ENCODE measurements around the gene PLA2G4D.
A peak's percentile ranks its signal among the peaks of the same experiment; 100 is the strongest.
"Not testable (repeated sequence)": the region's sequence is repeated elsewhere in the genome, so short reads cannot be mapped to it uniquely, and the experiment has no call there.

PLA2G4D gene

DNA sequence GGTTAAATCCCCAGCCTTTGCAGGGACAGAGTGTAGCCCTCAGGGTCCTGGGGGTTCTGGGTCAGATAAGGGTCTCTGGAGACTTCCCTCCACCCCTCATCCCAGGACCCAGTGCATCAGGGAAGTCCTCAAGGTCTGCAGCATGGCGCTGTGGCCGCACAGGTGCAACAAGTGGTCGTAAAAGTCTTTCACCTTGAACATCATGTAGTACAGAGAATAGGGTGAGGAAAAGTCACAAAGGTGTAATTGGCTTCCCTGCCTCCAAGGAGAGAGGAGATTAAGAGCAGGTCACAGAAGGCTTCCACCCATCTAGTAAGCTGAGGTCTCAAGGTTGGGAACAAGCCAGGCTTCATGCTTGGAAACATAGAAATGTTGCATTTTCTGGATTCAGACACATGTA is 29.2 kb upstream of the PLA2G4D start:
- no peak for DNase-seq

DNA sequence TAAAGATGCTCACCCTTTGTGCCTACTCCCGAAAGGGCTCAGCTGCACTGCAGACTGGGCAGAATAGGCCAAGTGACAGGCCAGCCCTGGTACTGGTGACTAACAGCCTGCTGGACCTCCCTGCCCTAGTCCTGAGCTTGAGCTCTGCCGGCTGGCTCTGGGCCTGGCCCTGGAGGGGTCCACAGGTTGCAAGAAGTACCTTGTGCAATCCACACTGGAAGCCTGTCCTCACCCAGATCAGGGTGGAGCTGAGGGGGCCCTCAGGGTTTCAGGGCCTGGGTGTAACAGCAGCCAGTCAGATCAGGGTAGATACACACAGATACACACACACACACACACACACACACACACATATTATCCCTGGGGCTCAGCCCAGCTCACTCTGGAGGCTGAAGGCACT is 27.3 kb upstream of the PLA2G4D start:
- no peak for DNase-seq

DNA sequence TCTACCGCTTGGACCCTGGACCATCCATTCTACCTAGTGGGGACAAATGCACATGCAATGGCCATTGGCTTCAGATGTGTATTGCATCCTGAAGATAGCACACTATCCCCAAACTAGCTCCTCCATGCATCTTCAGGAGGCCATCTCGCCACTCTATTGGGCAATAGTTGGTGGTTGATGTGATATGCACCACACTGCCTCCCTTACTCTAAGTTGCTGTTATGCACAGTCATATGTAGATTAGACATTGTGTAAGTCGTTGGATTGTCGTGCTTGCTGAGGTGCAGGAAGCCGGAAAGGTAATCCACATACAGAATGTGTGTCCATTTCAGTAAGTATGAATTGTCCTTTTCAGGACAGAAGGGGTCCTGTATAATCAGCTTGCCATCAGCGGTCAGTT is 26.7 kb upstream of the PLA2G4D start:
- no peak for DNase-seq

GRCh38 chr15:42120285-42120684 is 25.9 kb upstream of the PLA2G4D start:
- no peak for DNase-seq

DNA sequence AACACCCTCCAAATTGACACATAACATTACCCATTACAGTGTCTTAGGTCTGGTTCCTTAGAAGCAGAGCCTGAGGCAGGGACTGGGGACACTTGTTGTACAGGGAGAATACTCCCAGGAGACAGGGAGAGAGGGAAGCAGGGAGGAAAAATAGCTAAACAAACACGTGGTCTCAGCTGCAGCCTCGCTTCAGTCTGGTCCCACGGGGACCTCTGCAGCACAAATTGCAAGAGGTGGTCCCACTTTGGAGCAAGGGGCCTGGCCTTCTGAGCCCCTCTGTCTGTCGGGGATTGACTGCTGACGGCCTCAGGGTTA is 25.0 kb upstream of the PLA2G4D start:
- DNase-seq, result no peak

DNA sequence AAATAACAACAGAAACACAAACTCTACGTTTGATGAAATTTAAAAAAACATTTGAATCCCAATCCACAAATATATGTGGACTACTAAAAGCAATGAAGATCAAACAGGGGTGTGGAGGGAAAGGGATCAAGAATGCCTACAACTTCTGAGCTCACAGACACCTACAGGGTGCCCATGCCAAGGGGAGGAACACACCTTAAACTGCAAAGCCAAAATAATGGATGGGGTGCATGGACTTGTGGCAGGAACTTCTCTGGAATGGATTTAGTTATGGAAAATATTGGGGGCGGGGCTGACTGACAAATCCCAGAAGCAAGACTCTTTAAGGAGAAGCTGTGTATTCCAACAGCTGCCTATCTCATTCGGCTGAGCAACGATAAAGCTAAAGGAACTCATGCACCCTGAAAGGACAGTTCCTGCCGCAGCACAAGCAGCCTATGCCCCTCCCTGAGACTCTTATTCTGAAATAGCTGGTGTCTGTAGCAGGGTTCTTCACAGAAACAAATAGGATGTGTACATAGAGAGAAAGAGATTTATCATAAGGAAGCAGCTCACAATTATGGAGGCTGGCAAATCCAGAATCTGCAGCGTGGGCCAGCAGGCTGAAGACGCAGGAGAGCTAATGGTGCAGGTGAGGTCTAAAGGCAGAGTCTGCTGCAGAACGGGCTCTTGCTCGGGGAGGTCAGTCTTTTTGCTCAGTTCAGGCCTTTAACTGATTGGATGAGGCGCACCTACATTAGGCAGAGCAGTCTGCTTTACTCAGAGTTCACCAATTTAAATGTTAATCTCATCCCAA is 24.5 kb upstream of the PLA2G4D start:
- DNase-seq, result no peak

- DNase-seq, result no peak
Measured at GRCh38 chr15:42111924-42112323, 17.6 kb upstream of the PLA2G4D start.

DNA sequence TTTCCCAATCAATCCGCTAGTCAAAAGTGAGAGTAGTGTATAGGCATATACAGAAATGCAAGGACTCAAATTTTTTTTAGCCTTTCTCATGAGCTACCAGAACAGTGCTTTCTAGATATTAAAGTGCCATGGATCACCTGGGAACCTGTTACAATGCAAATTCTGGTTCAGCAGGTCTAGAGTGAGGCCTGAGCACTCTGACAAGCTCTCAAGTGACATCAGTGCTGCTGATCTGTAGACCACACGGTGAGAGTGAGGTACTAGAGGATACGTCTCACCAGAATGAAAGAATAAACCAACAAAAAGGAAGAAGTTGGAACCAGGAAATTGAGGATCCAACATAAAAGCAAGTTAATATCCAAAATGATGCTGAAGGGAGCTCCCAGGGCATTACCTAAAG is 16.0 kb upstream of the PLA2G4D start:
- no peak for DNase-seq

GRCh38 chr15:42108806-42109205 is 14.4 kb upstream of the PLA2G4D start:
- no peak for DNase-seq

- DNase-seq, result no peak
Measured at GRCh38 chr15:42108189-42108588, 13.8 kb upstream of the PLA2G4D start.

- DNase-seq, result no peak
Measured at GRCh38 chr15:42107473-42107872, 13.1 kb upstream of the PLA2G4D start.

DNA sequence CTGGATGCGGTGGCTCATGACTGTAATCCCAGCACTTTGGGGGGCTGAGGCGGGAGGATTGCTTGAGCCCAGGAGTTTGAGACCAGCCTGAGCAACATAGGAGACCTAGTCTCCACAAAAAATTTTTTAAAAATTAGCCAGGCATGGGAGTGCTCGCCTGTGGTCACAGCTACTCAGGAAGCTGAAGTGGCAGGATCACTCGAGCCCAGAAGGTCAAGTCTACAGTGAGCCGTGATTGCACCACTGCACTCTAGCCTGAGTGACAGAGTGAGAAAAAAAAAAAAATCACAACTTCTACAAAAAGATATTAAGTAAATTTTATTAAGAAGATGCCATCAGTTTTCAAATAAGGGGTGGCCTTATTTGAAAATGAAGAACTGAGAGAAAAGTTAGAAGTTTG is 11.9 kb upstream of the PLA2G4D start:
- no peak for DNase-seq

DNA sequence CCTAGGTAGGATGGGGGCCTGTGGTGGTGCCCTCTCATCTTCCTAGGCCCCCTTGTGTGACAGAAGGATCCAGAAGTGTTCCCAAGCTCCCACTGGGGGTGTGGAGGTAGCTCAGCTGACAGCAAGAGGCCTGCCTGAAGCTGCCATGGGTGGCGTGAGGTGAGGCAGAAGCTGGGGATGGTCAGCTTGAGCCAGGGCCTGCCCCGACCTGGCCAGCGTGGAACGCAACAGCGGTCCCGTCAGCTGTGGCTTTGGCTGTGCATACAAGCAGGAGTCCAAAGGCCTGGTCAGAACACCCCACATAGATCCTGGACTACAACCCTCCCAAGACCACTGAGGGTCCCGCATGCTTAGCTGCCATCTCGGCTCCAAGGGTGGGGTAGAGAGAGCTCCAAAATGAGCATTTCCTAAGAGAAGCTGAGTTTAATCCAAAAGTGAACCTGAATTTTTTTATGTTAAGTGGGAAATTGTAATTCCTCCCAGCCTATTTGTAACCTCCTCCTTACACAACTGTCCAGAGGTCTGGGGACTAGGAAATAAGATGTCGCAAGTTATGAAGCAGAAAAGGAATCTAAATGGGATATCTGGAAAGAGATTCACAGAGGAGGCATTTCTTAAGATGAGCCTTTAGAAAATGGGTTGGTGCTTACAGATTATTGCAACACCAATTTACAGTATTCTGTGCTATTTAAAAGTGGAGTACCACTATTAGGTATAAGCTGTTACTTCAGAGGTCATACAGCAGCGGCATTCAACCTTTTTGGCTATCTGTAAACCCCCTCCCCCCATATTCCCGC is 9.9 kb upstream of the PLA2G4D start:
- DNase-seq, result peak; percentile 3

DNA sequence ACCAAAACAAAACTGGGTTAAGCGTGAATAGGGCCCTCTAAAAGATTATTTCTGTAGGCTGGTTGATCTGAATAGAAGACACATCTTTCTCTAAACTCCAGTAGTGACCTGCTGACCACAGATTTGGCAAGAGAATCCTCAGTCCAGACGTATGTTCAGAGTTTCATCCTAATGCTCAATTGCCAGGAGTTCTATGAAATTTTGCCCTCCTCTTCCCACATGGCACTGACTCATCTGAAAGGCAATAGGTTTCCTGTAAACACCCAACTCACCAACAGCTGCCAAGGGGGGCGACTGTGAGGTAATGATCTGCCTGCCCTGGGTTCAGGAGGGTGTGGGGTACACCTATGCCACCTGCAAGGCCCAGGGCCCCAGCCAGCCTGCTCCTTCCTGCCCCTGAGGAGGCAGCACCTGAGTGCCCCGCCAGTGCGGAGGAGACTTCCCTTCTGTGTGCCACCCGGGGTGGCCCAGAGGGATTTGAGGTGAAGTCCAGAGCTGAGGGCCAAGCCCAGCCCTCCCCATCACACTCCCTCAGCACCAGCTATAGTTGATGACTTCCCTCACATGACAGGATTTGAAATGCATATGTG is 8.4 kb upstream of the PLA2G4D start:
- peak; percentile 38 for DNase-seq

GRCh38 chr15:42101861-42102260 is 7.5 kb upstream of the PLA2G4D start:
- DNase-seq, result peak; percentile 4

DNA sequence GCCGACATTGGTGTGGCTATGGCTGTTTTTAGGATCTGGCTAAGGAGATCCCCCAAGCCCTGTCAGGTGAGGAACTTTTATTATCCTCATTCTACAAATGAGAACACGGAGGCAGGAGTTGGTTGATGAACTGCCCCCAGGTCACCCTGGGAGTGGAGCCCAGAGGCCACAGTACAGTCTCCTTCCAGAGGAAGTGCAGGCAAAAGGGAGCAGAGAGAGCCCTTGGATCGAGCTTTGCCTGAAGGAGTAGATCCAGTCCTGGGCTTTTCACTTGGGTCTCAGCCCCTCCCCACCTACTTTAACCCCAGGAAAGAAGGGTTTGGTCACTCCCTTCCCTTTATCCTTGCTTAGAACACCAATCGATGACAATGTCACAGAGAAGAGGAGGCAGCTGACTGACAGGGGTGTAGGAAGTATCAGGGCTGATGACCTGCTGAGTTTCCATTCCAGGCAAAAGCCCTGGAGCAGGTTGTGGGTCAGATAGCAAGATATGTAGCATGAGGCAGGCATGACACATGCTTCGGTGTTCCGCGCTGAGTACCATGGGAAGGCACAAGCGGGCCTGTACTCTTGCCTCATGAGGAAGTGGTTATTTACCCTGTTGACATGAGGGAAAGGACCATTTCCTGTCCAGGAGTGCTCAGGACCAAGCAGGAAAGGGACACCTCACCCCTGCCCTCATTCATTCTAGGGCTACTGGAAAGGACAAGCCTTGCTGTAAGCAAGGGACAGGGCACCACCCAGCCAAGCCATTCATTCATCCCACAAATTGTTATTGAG is 5.8 kb upstream of the PLA2G4D start:
- DNase-seq, result no peak

DNA sequence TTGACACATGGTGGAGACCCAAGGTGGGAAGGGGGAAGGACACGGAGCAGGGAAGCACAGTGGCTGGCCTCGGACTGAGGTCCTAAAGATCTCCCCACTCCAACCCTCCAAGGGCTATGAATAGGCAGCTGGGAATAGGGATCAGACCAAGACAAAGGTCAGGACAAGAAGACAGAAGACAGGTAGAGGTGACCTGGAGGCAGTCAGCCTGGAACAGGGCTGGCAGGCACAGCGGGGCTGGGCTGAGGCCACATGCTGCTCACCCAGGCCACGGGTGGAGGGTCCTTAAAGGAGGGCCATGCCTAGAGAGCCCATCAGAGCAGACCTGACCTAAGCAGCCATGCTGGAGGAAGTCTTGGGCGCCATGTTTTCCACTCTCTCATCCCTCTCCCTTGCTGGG is 2.7 kb upstream of the PLA2G4D start:
- DNase-seq, result no peak

- no peak for DNase-seq
Measured at GRCh38 chr15:42093966-42094365, 396 bp downstream of the PLA2G4D start.

GRCh38 chr15:42092398-42093318 is 1.7 kb downstream of the PLA2G4D start:
- DNase-seq, result no peak

DNA sequence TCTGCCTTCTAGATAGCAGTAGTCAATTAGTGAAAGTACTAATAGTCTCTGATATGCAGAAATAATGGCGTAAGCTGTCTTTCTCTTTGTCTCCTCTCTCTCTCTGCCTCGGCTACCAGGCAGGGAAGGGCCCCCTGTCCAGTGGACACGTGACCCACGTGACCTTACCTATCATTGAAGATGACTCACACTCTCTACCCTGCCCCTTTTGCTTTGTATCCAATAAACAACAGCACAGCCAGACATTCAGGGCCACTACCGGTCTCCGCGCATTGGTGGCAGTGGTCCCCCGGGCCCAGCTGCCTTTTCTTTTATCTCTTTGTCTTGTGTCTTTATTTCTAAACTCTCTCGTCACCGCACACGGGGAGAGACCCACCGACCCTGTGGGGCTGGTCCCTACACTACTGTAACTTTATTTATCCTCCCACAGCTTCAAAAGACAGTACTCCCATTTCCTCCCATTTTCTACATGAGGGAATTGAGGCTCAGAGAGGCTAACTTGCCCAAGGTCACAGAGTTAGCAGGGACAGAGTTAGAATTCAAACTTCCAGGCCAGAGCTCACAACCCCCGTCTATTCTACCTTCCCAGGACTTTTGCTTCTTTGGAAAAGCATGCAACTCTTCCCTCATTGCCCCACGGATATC is 2.5 kb downstream of the PLA2G4D start:
- DNase-seq, result not testable (repeated sequence)

DNA sequence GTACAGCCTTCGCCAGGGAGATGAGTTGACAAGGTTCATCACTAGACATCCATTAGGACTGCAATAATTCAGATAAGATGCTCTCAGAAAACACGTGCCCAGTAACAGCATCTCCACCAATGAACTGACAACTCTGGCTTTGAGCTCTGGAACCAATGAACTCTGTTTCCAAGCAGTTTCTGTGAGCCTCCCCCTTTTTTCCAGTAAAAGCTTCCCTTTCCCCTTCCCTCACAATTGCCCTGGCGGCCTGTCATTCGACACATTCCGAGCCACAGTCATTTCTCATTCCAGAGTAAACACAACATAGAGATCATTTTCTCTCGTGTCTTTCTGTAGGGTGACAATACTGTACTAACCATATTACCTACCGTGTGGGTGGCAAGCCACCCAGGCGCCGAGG is 3.6 kb downstream of the PLA2G4D start:
- DNase-seq, result no peak

DNA sequence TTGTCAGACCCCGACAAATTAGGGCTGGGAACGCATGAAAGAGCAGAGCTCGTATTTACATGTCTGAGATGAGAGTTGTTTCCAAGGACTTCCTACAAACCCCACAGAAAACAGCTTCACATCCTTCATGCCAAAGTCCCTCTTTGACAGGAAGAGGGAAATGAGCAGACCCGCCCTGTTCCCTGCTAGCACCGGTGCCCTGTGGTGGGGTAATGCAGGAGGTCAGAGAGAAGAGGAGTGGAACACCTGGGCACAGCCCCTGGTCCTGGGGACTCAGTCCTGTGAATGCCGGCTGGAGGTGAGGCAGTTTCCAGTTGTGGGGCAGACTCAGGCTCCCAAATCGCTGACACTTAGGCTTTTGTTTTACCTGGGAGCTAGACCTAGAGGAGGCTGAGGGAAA is 4.0 kb downstream of the PLA2G4D start:
- DNase-seq, result no peak

Data from HCEC 1CT (cell line).